AG09309 (cell line): Measurements from ENCODE around the gene DDR1.

Source experiments
- DNase-seq: peaks from one replicate; pipeline ENCODE4 v3.0.0-alpha.2; 2010; ENCODE audit warnings: low read depth
- H3K4me3 ChIP-seq: 2 replicates; pipeline ENCODE4 v1.5.1; 2011; ENCODE audit warnings: mild to moderate bottlenecking, low read depth, low read length, moderate library complexity; ENCODE audit not compliant: control insufficient read depth
- TF ChIP-seq, protein P1 (sequence below): IDR thresholded peaks from 2 replicates; pipeline ENCODE4 v1.5.1; 2011; ENCODE audit warnings: mild to moderate bottlenecking, low read depth, low read length, inconsistent platforms; ENCODE audit not compliant: insufficient read depth, control insufficient read depth; ENCODE audit errors: missing control alignments

DDR1 gene

DNA sequence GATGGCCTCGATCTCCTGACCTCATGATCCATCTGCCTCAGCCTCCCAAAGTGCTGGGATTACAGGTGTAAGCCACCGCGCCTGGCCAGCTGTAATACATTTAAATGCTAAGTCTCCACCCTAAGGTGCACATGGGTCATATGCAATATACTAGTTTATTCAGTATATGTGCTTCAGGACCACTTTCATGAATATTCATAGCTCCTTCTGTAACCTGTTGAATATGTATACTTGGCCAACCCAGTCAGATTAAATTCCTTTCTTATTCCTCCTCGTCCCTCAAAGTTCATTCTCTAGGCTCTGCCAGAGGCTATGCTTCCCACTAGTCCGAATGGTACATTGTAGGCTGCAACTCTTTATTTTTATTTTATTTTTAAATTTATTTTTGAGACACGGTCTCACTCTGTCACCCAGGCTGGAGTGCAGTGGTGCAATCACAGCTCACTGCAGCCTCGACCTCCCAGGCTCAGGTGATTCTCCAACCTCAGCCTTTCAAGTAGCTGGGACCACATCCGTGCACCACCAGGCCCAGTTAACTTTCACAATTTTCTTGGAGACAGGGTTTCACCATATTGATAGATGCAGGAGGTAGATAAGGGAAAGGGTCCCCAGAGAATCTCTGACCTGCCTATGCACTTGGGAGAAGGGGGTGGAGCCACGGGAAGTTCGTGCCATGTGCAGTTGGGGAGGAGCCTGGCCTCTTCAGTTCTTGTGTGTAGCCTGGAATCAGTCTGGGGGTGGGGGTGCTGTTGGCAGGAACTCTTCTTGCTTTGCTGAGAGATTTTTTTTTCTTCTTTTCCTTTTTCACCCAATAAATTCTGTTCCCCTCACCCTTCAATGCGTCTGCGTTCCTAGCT lies 41.3 kb upstream of the DDR1 start:
- DNase-seq, result no peak
- TF ChIP-seq, protein P1, sequence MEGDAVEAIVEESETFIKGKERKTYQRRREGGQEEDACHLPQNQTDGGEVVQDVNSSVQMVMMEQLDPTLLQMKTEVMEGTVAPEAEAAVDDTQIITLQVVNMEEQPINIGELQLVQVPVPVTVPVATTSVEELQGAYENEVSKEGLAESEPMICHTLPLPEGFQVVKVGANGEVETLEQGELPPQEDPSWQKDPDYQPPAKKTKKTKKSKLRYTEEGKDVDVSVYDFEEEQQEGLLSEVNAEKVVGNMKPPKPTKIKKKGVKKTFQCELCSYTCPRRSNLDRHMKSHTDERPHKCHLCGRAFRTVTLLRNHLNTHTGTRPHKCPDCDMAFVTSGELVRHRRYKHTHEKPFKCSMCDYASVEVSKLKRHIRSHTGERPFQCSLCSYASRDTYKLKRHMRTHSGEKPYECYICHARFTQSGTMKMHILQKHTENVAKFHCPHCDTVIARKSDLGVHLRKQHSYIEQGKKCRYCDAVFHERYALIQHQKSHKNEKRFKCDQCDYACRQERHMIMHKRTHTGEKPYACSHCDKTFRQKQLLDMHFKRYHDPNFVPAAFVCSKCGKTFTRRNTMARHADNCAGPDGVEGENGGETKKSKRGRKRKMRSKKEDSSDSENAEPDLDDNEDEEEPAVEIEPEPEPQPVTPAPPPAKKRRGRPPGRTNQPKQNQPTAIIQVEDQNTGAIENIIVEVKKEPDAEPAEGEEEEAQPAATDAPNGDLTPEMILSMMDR, result no peak
- H3K4me3 ChIP-seq, result no peak overlapping the region

DNA sequence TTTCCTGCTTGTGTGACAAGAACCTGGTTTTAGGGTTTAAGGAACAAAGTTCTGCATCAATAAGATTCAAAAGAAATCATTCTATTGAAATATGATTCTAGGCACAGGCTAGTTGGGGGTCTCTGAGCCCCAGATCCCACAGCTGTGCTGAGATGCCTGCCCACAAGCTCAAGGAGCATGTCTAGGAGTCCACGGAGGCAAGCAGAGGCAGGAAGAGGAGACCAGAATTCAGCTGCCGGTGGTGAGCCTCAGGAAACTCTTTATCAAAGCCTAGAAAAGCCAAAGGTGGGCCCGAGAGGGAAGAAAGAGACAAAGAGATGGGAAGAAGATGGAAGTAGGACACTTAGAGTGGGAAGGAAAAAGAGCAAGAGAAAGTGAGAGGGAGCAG lies 40.7 kb upstream of the DDR1 start:
- no peak for DNase-seq
- TF ChIP-seq, protein P1, result no peak
- H3K4me3 ChIP-seq, result no peak overlapping the region

GRCh38 chr6:30844118-30844535 lies 40.2 kb upstream of the DDR1 start:
- peak; percentile 17 for DNase-seq
- TF ChIP-seq, protein P1, result peak; percentile 23
- H3K4me3 ChIP-seq, result no peak overlapping the region

- DNase-seq, result no peak
- TF ChIP-seq, protein P1, result no peak
- H3K4me3 ChIP-seq, result no peak overlapping the region
These were observed 39.1 kb upstream of the DDR1 start for GRCh38 chr6:30845183-30845582.

DNA sequence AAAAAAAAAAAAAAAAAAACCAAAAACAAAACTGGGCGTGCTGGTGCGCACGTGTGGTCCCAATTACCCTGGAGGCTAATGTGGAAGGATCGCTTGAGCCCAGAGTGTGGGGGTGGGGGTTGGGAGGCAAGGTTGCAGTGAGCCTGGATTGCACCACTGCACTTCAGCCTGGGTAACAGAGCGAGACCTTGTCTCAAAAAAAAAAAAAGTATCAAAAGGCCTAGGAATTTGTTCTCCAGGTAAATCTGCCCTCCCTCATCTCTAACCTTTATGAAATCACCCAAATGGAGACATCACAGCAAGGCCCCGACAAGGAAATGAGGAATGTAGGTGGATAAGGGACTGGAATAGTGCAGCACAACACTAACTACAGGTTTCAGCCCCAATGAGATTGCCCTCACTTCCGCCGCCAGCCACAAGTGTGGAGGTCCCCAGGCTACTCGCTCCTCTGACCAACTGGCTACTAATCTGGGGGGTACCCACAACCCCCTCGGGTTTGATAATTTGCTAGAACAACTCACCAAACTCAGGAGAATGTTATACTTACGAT lies 36.8 kb upstream of the DDR1 start:
- TF ChIP-seq, protein P1, result no peak
- no peak overlapping the region for H3K4me3 ChIP-seq
- DNase-seq, result no peak

DNA sequence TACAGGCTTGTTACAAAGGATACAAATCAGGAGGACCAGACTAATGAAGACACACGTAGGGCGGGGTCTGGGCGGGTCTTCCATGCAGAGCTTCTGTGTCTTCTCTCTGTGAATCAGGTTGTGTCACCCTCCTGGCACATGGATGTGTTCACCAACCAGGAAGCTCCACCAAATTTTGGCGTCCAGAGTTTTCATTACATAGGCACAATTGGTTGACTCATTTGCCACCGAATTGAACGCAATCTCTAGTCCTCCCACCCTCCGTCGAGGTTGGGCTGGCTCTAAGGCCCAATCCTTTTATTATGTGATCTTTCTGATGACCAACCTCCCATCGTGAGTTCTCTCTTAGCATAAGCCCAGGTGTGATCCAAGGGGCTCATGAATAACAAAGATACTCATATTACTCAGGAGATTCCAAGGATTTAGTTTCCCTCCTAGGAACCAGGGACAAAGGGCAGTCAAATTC lies 36.3 kb upstream of the DDR1 start:
- TF ChIP-seq, protein P1, result no peak
- DNase-seq, result no peak
- no peak overlapping the region for H3K4me3 ChIP-seq
